Lung microvascular endothelial cell (primary cell): Measurements from ENCODE around the gene TBCC. TPM values are rescaled to one million over a fixed set of nuclear protein-coding genes. Genes with fewer than 3 reads are reported as not detected.

ENCODE experiments used
- DNase-seq, 2 donors: peaks; one replicate each; pipeline versions ENCODE4 v3.0.0 to v3.0.0-alpha.2; 2010; ENCODE audit warnings: low read depth in 2 of 2
- total RNA-seq: library from RNA; depleted of rRNA; stranded (reverse); fragments of >200 nt; gene quantifications from 2 replicates; pipeline ENCODE4 v1.2.1, GENCODE V29; 2014

TBCC gene, protein sequence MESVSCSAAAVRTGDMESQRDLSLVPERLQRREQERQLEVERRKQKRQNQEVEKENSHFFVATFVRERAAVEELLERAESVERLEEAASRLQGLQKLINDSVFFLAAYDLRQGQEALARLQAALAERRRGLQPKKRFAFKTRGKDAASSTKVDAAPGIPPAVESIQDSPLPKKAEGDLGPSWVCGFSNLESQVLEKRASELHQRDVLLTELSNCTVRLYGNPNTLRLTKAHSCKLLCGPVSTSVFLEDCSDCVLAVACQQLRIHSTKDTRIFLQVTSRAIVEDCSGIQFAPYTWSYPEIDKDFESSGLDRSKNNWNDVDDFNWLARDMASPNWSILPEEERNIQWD
- total RNA-seq: 26.4 and 35.5 TPM in 2 replicates

DNA sequence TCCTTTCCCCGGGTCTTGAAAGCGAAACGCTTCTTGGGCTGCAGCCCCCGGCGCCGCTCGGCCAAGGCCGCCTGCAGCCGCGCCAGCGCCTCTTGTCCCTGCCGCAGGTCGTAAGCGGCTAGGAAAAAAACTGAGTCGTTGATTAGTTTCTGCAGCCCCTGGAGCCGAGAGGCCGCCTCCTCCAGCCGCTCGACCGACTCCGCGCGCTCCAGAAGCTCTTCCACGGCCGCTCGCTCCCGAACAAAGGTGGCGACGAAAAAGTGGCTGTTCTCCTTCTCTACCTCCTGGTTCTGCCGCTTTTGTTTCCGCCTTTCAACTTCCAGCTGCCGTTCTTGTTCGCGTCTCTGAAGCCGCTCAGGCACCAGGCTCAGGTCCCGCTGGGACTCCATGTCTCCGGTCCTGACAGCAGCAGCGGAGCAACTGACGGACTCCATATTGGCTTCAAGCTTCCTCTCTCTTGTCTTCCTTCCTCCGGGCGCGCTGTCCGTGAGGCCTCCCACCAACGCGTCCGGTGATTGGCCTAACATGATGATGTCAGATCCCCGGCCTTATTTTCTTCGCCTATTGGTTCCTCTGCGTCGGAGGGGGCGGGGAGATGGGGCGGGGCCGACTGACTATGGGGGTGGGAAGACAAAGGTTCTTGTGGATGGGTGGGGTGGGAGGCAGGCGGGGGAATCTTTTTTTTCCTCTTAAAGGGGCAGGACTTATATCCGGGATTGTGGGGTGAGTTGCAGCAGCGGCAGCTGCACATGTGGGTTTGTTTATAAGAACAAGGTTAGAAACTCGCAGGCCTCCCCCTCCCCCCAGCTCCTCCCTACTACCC is at the start of gene TBCC:
Gene TBCC, minus strand, starts transcription at position 464 of the 823 bp plus-strand sequence. Its CDS starts 30 bp downstream, at position 434.
- DNase-seq: peak; percentile 99

DNA sequence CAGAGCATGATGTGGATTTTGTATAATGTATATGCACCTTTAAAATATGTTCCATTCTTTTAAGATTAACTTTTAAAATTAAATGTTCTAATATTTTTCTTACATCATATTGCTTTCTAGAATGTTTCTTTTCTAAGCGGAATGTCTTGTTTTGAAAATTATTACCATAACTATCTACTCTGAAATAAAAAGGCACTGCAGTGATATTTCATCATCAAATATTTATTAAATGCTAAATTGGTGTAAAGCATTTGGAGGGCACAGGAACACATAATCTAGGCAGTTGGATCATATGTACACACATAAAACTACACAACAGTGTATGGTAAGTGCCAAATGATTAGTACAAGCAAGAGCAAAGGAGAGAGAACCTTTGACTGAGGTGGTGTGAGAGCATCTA is 49.7 kb upstream of the TBCC start:
- DNase-seq: no peak

DNA sequence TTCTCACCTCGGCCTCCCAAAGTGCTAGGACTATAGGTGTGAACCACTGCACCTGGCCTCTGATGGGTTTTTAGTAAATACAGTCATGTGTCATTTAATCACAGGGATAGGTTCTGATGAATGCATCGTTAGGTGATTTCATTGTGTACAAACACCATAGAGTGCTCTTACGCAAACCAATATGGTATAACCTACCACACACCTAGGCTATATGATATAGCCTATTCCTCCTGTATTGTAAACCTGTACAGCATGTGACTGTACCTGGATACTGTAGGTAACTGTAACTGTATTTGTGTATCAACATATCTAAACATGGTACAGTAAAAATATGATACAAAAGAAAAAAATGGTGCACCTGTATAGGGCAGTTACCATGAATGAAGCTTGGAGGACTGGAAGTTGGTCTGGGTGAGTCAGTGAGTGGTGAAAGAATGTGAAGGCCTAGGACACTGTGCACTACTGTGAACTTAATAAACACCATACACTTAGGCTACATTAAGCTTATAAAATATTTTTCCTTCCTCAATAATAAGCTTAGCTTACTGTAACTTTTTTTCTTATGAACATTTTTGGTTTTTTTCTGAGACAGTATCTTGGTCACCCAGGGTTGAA is 45.9 kb upstream of the TBCC start:
- DNase-seq: no peak

DNA sequence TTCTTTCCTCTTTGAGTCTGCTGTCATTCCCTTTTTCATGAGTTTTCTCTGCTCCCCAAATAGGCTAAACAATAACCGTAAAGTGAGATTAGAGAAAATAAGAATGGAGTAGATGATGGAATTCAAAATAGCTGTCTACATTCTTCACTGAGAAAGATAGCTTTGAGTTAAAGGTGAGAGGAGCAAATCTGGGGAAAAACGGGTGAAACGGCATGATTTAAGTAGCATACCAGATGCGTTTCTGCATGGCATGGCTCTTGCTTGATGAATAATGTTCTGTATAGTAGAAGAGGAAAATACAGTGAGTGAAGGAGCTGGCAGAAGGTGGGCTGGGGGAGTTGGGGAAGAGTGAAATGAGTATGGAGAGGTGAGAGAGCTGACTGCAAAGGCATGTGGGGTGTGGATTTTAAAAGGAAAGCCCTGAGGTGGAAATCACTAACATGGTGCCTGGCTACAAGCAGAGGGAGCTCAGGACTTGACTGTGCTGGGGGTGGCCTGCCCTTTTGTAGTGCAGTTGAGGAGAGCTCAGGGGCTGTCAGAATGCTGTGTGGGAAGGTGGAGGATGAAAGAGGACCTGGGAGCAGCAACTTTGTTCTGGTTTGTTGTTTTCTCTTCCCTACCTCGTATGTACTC is 44.8 kb upstream of the TBCC start:
- no peak for DNase-seq

DNA sequence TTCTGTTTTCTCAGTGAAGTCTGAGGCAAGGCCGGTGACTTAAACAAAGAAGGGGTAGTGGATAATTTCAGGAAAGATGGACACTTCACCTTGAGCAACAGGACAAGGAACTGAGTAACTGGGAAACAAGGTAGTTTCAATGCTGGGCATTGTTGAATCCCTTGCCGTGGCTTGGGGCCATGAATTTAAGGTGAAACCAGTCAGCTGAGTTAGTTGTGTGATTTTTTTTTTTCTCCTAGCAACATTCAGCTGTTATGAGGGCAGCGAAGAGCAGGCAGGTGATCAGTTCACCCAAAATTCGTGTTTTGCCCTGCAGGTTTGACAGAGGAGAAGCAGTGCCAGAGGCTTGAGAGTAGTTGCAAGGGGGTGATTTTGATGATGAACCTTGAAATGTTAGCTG is 42.8 kb upstream of the TBCC start:
- no peak for DNase-seq

DNA sequence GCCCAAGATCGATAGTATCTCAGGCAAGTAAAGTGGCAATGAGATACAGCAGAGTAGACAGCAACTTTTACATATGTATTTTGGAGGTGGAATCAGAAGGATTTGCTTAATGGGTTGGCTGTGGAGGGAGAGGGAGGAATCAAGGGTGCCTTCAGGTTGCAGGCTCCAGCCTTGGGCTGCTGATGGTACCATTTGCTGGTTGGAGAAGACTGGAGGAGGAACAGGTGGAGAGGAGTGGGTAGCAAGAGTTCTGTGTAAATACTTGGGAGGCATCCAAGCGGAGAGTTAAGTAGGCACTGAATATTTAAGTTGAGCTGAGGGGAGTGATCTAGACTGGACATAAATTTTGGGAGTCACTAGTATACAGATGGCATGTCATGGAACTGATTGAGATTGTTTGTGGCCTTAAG is 41.2 kb upstream of the TBCC start:
- DNase-seq: no peak

DNA sequence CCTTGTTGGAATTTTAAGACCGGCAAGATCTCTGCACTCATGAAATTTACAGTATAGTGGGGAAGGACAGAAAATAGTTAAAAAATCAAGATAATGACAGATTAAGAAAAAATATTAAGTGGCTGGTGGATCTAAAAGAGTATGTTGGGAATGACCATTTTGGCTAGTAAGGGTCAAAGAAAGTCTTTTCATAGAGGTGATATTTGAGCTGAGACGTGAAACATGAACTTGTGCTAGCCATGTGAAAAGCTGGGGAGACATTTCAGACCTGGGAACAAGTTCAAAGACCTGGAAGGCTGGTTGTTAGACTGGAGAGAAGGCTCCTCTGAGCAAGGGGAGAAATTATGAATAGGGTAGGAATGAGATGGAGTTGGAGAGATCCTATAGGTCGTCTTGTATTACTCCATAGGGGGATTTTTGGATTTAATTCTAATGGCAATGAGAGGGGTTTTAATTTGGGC is 40.7 kb upstream of the TBCC start:
- DNase-seq: no peak

DNA sequence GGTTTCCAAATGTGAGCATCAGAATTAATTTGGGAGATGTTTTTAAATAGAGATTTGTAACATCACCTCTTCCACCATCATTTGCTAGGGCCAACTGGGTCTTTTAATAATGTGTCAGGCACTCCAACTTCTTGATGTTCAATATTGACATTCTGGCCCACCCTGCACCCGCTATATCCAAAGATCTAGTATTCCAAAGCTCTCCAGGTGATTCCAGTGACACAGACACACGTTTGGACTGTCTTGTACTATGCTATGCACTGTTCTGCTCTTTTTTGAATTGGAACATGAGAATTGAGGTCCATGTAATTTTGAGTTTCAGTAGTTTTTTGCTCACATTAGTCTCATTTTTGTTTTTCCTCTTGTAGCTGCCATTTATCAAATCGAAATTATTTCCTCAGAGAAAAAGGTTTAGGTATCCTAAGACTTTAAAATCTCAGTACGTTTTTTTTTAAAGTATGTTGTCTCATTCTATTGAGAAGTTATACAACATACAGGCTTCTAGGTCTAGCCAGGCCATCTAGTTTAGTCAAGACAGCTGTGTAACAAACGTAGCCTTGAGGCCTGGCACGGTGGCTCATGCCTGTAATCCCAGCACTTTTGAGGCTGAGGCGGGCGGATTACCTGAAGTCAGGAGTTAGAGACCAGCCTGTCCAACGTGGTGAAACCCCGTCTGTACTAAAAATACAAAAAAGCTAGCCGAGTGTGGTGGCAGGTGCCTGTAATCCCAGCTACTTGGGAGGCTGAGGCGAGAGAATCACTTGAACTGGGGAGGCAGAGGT is 39.0 kb upstream of the TBCC start:
- DNase-seq: no peak

DNA sequence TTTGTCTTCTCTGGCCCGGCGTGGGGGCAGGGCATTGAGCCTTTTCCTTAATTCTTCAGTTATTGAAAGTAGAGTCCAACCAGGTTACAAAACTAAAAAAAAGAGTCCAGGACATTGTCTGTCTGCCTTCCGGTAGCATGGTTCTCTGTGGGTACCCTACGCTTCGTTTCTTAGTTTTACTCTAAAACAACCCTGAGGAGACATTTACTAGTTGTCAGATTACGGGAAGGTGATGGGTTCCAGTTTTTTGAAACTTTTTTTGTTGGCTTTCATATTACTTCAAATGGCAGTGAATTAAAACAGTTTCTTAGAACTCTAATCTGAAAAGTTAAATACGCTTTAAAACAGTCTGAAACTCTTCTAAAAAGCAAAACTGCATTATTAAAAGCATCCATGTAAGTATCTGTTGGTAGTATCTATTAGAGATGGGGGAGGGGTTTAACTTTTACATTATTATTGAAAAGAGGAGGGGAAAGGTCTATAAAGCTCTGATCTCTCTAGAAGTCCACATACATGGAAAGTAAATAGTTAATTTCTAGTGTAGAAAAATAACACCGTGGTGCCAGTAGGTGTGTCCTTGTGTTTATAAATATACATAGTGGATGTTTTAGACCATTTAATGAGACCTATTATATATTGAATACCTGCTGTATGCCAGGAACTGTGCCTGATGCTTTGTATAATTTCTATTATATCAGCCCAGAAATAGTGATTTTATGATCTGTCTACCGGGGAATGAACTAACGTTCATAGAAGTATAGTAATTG is 38.2 kb upstream of the TBCC start:
- peak; percentile 22 to 40 for DNase-seq

DNA sequence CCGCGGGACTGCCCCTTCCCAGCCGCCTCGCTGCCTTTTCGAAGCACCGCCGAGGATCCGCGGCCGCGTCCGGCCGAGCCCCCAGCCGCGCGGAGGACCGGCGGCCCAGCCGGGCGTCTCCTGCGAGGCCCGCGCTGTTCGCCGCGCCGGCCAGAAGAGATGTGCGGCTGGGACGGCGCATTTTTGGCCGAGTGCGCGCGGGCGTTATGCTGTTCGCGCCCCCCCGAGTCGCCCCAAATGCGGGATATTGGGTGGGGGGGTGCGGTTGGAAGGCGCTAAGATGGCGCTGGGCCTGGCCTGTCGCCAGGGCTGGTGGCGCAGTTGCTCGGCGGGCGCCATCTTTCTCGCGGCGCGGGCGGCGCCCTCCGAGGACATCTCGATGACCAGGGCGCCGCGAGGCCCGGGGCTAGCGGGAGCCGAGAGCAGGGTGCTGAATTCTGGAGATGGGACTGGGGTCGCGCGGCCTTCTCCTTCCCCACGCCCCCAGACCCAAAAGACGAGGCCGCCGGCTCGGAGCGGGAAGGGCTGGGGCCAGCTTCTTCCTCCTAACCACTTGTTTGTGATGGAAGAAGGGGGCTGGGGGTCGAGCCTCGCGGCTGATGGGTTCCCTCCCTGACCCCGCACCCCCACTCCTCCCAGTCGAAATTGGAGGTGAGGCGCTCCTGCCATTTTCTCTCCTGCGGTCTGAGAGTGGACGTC is 37.4 kb upstream of the TBCC start:
- DNase-seq: peak; percentile 70 to 81

DNA sequence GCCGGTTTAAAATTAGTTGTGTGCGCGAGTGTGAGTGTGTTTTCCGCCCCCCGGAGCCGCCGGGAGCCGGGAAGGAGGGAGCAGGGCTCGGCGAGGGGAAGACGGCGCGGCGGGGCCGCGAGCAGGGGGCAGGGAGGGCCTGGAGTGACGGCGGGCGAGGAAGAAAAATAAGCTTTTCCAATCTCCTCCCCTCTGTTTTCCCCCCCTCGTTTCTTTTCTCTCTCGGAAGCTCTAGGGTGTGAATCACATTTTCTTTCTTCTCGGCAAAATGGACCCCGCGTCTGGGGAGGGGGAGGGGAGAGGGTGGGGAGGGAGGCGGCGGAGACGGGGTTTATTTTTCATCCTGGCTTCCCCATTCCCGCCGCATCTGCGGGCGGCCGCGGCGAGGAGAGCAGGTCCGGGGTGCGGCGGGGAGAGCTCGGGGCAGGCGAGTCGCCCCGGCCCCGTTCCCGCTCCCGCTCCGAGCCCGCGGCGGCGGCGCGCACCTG is 36.8 kb upstream of the TBCC start:
- peak; percentile 84 to 94 for DNase-seq

DNA sequence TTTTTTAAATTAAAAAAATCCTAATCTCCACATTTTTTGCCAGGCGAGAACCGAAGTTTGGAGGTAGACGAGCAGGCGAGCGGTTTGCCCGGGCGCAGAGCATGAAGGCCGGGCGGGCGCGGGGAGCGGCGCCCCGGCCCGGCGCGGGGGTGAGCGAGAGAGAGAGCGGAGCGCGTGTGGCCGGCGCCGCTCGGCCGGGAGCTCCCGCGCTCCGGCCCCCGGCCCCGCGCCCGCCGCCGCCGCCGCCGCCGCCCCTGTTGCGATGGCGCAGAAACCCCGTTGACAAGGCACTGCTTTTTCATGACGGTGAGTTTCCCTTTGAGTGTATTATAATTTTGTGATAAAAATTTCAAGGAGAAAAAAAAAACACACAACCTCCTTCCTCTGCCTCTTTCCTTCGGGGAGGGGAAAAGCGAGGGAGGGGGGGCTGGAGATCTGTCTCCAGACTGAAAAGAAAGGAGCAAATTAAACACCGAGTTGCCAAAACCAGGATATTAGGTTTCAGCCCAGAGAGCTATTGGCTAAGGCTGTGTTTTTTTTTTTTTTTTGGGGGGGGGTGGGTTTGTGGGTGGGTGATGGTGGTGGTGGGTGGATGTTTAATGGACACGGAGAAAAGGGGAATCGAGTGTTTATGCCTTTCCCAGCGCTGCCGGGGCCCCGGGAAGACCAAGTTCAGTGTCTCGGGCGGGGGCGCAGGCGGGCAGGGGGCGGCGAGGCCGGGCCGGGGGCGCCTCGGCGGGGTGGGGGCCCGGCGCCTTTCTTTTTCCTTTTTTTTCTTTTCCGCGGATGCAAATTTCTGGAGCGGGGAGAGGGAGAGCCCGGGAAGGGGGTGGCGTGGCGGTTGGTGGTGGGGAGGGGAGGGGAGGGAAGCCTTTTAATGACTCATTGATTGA is 36.1 kb upstream of the TBCC start, which contains the start of gene BICRAL:
Gene BICRAL, plus strand, starts transcription at position 257 of the 893 bp plus-strand sequence. CDS start 39,971 bp downstream, outside the sequence.
- peak; percentile 82 to 88 for DNase-seq

DNA sequence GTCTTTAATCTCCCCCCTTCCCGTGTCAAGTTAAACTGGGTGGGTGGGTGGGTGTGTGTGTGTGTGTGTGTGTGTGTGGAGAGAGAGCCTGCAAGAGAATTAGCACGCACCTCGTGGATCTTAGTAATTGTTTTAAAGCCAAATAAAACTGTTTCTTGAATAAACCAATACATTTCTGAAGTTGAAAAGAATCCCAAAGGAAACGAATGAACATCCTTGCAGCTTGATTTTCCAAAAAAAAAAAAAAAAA is 35.6 kb upstream of the TBCC start:
- DNase-seq: peak; percentile 25 to 52

DNA sequence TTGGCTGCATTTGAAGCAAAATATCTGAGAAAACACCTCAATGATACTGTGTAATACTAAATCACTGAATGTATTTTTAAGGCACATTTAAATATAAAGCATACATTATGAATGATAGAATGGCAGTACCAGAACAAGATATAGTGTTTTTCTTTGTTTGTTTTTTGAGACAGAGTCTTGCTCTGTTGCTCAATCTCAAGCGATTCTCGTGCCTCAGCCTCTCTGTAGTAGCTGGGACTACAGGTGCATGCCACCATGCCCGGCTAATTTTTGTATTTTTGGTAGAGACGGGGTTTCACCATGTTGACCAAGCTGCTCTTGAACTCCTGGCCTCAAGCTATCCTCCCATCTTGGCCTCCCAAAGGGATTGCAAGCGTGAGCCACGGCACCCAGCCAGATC is 33.6 kb upstream of the TBCC start:
- DNase-seq: no peak

DNA sequence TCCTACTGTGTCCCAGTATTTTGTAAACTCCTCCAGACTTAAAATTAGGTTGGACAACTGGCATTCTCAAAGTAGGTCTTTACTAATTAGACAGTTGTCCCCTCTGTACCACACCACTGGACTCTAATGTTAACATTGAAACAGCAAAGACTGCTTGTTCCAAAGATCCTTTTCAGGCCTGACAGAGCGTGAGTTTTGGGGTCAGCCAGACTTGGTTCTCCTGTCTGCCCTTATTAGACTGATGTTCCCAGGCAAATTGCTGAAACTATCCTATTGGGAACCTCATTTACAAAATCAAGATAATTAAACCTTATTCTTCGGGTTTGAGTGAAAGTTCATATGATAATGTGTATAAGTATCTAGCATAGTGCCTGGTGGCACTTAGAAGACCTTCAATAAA is 32.2 kb upstream of the TBCC start:
- no peak for DNase-seq

DNA sequence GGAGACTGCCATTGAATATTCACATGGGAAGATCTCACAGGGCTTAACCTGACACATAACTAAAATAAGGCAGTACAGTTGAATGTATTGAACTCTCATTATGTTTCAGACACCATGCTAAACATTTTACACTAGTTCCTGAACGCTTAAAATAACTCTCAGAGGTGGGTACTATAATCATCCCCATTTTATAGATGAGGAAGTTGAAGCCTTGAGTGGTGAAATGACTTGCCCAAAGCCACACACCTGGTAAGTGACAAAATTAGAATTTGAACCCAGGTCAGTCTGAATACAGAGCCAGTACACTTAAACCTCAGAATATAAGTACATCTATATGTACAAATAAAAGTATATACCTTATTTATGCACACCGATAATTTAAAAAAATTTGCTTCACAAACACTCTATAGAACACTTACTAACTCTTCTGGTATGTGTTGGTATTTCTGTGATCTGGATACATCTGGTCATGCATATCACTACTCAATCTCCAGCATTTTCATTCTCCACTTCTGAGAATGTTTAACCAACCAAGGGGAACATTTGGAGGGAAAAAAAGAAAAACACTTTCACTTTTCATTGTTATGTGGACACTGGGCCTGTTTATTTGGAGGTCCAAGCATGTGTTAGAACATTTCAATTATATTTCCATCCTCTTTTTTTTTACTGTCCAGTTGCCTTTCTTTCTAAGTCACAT is 31.4 kb upstream of the TBCC start:
- peak; percentile 41 to 46 for DNase-seq

DNA sequence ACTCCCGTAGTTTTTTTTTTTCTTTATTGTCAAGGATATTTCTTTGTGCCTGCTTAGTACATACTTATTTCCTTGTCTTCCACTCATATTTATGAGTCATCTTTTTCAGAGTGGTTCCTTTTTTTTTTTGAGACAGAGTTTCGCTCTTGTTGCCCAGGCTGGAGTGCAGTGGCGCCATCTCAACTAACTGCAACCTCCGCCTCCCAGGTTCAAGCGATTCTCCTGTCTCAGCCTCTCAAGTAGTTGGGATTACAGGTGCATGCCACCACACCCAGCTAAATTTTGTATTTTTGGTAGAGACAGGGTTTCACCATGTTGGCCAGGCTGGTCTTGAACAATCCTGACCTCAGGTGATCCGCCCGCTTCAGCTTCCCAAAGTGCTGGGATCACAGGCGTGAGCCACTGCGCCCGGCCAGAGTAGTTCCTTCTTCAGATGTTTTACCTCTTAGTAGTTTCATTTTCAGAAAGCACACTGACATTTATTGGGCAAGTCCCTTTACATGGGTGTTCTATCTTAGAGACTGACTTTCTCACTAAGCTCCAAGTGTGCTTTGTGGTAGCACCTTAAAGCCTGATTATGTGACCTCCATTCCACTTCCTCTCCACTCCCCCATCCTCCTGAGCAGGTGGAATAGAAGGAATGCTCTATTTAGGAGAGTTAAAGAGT is 29.1 kb upstream of the TBCC start:
- DNase-seq: peak in 1 of 2 donors; percentile 51
